WTC11 (cell line): Measurements from ENCODE around the gene IDH3A. TPM values are rescaled to one million over a fixed set of nuclear protein-coding genes. Genes with fewer than 3 reads are reported as not detected.

Experiments
- ATAC-seq: fragments of 200-7000 bp; cut with Tn5 transposase; 2 replicates; pipeline ENCODE4 v1.10.0; 2021; ENCODE audit warnings: mild to moderate bottlenecking, moderate library complexity
- CTCF ChIA-PET: fragments of 300-600 bp; sonication (Branson Sonifier 250); formaldehyde crosslinking; loops from one replicate; lab custom pipeline; 2021; ENCODE audit warnings: antibody characterized with exemption; lab: Charles Lee
- POLR2A ChIA-PET: fragments of 350-600 bp; sonication (Branson Sonifier 250); formaldehyde crosslinking; loops from one replicate; lab custom pipeline; 2021; ENCODE audit warnings: antibody characterized with exemption; lab: Charles Lee
- DNase-seq: peaks from one replicate; pipeline ENCODE4 v3.0.0; 2021; ENCODE audit warnings: low spot score
- H3K27ac Mint-ChIP-seq: 2 replicates; pipeline ENCODE4 v1.8.0; 2021; ENCODE audit warnings: mixed read lengths
- H3K27me3 Mint-ChIP-seq: 2 replicates; pipeline ENCODE4 v1.8.0; 2021; ENCODE audit warnings: low read depth, mild to moderate bottlenecking, moderate library complexity, mixed read lengths
- H3K36me3 Mint-ChIP-seq: 2 replicates; pipeline ENCODE4 v1.8.0; 2021; ENCODE audit warnings: mixed read lengths
- H3K4me1 Mint-ChIP-seq: 2 replicates; pipeline ENCODE4 v1.8.0; 2022; ENCODE audit warnings: mixed read lengths
- H3K4me3 Mint-ChIP-seq: 2 replicates; pipeline ENCODE4 v1.8.0; 2021; ENCODE audit warnings: mild to moderate bottlenecking, moderate library complexity, mixed read lengths
- H3K9me3 Mint-ChIP-seq: 2 replicates; pipeline ENCODE4 v1.8.0; 2021; ENCODE audit warnings: mixed read lengths
- NFATC4 ChIP-seq: fragments of 250-450 bp; sonication (Bioruptor Pico); IDR thresholded peaks from 2 replicates; pipeline ENCODE4 v1.9.0; 2021; ENCODE audit warnings: mild to moderate bottlenecking
- OVOL2 ChIP-seq: fragments of 250-450 bp; sonication (Bioruptor Pico); IDR thresholded peaks from 2 replicates; pipeline ENCODE4 v1.9.0; 2021; ENCODE audit warnings: mild to moderate bottlenecking, borderline replicate concordance
- PRRX2 ChIP-seq: fragments of 250-450 bp; sonication (Bioruptor Pico); IDR thresholded peaks from 2 replicates; pipeline ENCODE4 v1.8.0; 2021; ENCODE audit warnings: mild to moderate bottlenecking
- RELA ChIP-seq: sonication (generic); formaldehyde crosslinking; IDR thresholded peaks from 2 replicates; pipeline ENCODE4 v1.8.1; 2022; ENCODE audit warnings: missing genetic modification reagents, mild to moderate bottlenecking, borderline replicate concordance
- RORB ChIP-seq: fragments of 250-450 bp; sonication (Bioruptor Pico); IDR thresholded peaks from 2 replicates; pipeline ENCODE4 v1.9.0; 2021; ENCODE audit warnings: mild to moderate bottlenecking
- SMAD3 ChIP-seq: sonication (generic); formaldehyde crosslinking; IDR thresholded peaks from 2 replicates; pipeline ENCODE4 v1.8.0; 2022; ENCODE audit warnings: missing genetic modification reagents, mild to moderate bottlenecking, borderline replicate concordance
- SOX15 ChIP-seq: fragments of 250-450 bp; sonication (Bioruptor Pico); IDR thresholded peaks from 2 replicates; pipeline ENCODE4 v1.9.0; 2021; ENCODE audit warnings: mild to moderate bottlenecking
- ZNF121 ChIP-seq: sonication (generic); formaldehyde crosslinking; IDR thresholded peaks from 2 replicates; pipeline ENCODE4 v1.8.0; 2023; ENCODE audit warnings: missing genetic modification reagents
- ZNF138 ChIP-seq: sonication (generic); formaldehyde crosslinking; conservative IDR thresholded peaks from 2 replicates; pipeline ENCODE4 v1.8.1; 2022; ENCODE audit warnings: mild to moderate bottlenecking, moderate library complexity, missing genetic modification reagents
- ZNF263 ChIP-seq: sonication (generic); formaldehyde crosslinking; IDR thresholded peaks from 2 replicates; pipeline ENCODE4 v1.8.1; 2022; ENCODE audit warnings: low read depth, mild to moderate bottlenecking, moderate library complexity, missing genetic modification reagents
- total RNA-seq: library from RNA; stranded (reverse); gene quantifications from 3 replicates; pipeline ENCODE4 v1.2.3, GENCODE V29; 2021
- TF ChIP-seq, protein P1 (sequence below): sonication (generic); formaldehyde crosslinking; IDR thresholded peaks from 2 replicates; pipeline ENCODE4 v1.8.1; 2023; ENCODE audit warnings: mild to moderate bottlenecking, missing genetic modification reagents
- TF ChIP-seq, protein P2 (sequence below): fragments of 250-450 bp; sonication (Bioruptor Pico); IDR thresholded peaks from 2 replicates; pipeline ENCODE4 v1.8.0; 2021; ENCODE audit warnings: mild to moderate bottlenecking
- TF ChIP-seq, protein P3 (sequence below): sonication (generic); formaldehyde crosslinking; IDR thresholded peaks from 2 replicates; pipeline ENCODE4 v1.8.1; 2022; ENCODE audit warnings: mild to moderate bottlenecking, moderate library complexity, missing genetic modification reagents
- TF ChIP-seq, protein P4 (sequence below): sonication (generic); formaldehyde crosslinking; IDR thresholded peaks from 2 replicates; pipeline ENCODE4 v1.8.1; 2022; ENCODE audit warnings: low read depth, mild to moderate bottlenecking, moderate library complexity, missing genetic modification reagents, borderline replicate concordance
- TF ChIP-seq, protein P5 (sequence below): sonication (generic); formaldehyde crosslinking; IDR thresholded peaks from 2 replicates; pipeline ENCODE4 v1.8.1; 2023; ENCODE audit warnings: mild to moderate bottlenecking, moderate library complexity, missing genetic modification reagents
- TF ChIP-seq, protein P6 (sequence below): fragments of 200-600 bp; IDR thresholded peaks from 2 replicates; pipeline ENCODE4 v1.8.0; 2022; ENCODE audit warnings: antibody characterized with exemption

The IDH3A gene
- total RNA-seq, 1 experiment from 2014 or later, result 56.6 TPM

DNA sequence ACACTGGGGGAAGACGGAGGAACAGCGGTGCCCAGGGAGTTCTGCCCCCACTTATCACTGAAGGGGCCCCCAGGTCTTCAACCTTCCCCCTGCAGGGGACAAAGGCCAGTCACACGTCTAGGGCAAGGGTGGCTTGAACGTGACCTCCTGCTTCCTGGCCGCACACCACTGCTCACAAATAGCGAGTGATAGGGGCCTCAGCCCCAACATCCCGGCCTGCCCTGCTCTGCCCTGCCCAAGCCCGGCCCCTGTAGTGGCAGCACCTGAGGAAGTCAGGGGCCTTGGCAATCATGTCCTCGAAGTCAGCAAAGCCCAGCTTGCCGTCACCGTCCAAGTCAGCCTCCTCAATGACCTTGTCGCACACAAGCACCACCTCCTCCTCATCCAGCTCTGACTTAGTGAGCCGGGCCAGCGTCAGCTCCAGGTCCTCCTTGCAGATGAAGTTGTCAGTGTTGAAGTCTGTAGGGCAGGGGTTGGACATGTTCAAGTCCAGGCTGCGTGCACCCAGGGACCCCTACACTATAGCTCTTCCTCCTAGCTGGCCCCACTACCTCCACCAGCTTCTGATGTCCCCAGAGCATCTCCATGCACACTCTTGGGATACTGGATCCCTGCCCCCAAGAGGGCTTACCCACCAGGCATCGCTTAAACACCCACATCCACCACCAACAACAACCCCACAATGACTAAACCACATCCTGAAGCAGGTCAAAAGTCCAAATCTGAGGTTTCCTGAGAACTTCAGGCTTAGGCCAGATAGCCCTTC is 43.5 kb upstream of the IDH3A start (continued):
- TF ChIP-seq ZNF263 (CRISPR knock-in tag) (no peak), OVOL2 (no peak)

DNA sequence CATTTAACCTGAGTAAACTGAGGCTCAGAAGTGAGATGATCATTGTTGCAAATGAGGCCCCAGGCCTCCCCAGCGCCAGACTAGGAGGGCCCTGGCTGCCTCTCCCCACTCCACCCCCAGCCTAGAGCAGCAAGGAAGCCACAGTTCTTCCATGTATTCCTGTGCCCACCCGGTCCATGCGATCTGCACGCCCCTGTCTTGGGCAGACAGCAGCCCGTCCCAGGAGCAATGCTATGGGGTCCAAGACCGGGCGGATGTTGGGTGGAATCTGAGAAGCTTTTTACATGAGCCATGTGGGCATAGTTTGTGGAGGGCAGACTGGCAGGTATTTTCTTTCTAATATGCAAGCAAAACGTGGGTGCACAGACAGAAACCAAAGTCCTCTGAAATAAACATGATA is 41.7 kb upstream of the IDH3A start:
- Mint-ChIP-seq H3K4me3 (no peak overlapping the region), H3K36me3 (peaks cover 9% of the 10 kb centered on the region; the same call in 1 of the 2 replicates), H3K27ac (no peak overlapping the region), H3K9me3 (no peaks in the 10 kb centered on the region), H3K4me1 (peaks cover 3% of the 10 kb centered on the region; the same call in 1 of the 2 replicates), H3K27me3 (no peaks in the 10 kb centered on the region)
- ChIA-PET POLR2A (interaction anchor here (0.7 kb wide), 1 partner anchor 107 kb away, joined by 3 read pairs; no protein-coding TSS in a partner anchor), CTCF (interaction anchor here (0.7 to 4.5 kb wide), 33 partner anchors 10 to 203 kb away, joined by 3 to 91 read pairs (median 10); partner anchors contain the start of genes CIB2, IDH3A, SH2D7 and SKIC8)
- ATAC-seq (no peak), DNase-seq (no peak)
- TF ChIP-seq ZNF138 (no peak), RORB (CRISPR knock-in tag) (no peak), ZNF121 (CRISPR knock-in tag) (no peak), SMAD3 (CRISPR knock-in tag) (no peak), RELA (CRISPR knock-in tag) (no peak), ZNF263 (CRISPR knock-in tag) (no peak), OVOL2 (no peak), PRRX2 (no peak), NFATC4 (CRISPR knock-in tag) (no peak)
- TF ChIP-seq, protein P1, sequence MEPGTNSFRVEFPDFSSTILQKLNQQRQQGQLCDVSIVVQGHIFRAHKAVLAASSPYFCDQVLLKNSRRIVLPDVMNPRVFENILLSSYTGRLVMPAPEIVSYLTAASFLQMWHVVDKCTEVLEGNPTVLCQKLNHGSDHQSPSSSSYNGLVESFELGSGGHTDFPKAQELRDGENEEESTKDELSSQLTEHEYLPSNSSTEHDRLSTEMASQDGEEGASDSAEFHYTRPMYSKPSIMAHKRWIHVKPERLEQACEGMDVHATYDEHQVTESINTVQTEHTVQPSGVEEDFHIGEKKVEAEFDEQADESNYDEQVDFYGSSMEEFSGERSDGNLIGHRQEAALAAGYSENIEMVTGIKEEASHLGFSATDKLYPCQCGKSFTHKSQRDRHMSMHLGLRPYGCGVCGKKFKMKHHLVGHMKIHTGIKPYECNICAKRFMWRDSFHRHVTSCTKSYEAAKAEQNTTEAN (CRISPR knock-in tag), result no peak
- TF ChIP-seq, protein P2, sequence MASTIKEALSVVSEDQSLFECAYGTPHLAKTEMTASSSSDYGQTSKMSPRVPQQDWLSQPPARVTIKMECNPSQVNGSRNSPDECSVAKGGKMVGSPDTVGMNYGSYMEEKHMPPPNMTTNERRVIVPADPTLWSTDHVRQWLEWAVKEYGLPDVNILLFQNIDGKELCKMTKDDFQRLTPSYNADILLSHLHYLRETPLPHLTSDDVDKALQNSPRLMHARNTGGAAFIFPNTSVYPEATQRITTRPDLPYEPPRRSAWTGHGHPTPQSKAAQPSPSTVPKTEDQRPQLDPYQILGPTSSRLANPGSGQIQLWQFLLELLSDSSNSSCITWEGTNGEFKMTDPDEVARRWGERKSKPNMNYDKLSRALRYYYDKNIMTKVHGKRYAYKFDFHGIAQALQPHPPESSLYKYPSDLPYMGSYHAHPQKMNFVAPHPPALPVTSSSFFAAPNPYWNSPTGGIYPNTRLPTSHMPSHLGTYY, result no peak
- TF ChIP-seq, protein P3, sequence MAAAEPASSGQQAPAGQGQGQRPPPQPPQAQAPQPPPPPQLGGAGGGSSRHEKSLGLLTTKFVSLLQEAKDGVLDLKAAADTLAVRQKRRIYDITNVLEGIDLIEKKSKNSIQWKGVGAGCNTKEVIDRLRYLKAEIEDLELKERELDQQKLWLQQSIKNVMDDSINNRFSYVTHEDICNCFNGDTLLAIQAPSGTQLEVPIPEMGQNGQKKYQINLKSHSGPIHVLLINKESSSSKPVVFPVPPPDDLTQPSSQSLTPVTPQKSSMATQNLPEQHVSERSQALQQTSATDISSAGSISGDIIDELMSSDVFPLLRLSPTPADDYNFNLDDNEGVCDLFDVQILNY (CRISPR knock-in tag), result no peak
- TF ChIP-seq, protein P4, sequence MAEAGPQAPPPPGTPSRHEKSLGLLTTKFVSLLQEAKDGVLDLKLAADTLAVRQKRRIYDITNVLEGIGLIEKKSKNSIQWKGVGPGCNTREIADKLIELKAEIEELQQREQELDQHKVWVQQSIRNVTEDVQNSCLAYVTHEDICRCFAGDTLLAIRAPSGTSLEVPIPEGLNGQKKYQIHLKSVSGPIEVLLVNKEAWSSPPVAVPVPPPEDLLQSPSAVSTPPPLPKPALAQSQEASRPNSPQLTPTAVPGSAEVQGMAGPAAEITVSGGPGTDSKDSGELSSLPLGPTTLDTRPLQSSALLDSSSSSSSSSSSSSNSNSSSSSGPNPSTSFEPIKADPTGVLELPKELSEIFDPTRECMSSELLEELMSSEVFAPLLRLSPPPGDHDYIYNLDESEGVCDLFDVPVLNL (CRISPR knock-in tag), result no peak

DNA sequence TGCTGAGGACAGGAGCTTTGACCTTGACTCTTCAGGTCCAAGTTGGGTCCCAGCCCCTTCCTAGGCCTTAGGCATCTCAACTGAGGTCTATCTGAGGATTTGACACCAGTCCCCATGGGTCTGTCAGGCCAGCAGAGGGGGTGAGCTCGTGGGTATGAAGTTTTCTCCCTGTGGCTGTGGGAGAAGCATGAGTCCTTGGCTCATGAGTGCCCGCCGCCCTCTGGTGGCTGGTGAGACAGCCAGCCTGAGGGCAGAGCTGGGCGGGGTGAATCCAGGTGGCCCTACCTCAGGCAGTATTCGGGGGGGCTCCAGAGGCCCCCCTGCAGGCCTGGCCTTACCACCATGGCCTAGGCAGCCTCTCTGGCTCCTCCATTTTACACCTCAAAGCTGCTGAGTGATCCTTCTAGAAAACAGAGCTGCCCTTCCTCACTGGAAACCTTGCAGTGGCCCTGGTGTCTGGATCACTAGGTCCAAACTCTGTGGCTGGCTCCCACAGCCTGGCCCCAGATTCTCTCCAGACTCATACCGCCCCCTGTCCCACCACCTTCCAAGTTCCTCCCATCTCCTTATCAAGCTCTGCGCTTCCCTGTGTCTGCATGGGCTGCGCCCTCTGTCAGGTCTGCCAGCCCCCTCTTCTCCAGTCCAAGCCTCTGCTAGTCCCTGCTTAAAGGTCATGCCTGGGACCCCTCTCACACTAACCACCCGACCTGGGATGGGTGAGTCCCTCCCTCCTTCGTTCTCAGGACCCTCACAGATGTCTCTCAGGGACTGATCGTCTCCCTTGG is 40.7 kb upstream of the IDH3A start:
- DNase-seq (peak; percentile 81), ATAC-seq (peak; percentile 89)
- peaks cover 3% of the 10 kb centered on the region; the same call in 1 of the 2 replicates for H3K4me1 Mint-ChIP-seq
- H3K4me3 Mint-ChIP-seq, result no peak overlapping the region
- CTCF ChIA-PET, result interaction anchor here (0.6 to 4.5 kb wide), 77 partner anchors 9 to 457 kb away, joined by 3 to 91 read pairs (median 5); partner anchors contain the start of genes ACSBG1, CHRNA5, CIB2 and DNAJA4
- POLR2A ChIA-PET, result interaction anchor here (0.7 to 1.1 kb wide), 2 partner anchors 11 to 108 kb away, joined by 3 to 5 read pairs; no protein-coding TSS in a partner anchor
- no peaks in the 10 kb centered on the region for H3K9me3 Mint-ChIP-seq
- H3K27ac Mint-ChIP-seq, result no peak overlapping the region
- peaks cover 9% of the 10 kb centered on the region; the same call in 1 of the 2 replicates for H3K36me3 Mint-ChIP-seq
- H3K27me3 Mint-ChIP-seq, result no peaks in the 10 kb centered on the region
- TF ChIP-seq, protein P5, sequence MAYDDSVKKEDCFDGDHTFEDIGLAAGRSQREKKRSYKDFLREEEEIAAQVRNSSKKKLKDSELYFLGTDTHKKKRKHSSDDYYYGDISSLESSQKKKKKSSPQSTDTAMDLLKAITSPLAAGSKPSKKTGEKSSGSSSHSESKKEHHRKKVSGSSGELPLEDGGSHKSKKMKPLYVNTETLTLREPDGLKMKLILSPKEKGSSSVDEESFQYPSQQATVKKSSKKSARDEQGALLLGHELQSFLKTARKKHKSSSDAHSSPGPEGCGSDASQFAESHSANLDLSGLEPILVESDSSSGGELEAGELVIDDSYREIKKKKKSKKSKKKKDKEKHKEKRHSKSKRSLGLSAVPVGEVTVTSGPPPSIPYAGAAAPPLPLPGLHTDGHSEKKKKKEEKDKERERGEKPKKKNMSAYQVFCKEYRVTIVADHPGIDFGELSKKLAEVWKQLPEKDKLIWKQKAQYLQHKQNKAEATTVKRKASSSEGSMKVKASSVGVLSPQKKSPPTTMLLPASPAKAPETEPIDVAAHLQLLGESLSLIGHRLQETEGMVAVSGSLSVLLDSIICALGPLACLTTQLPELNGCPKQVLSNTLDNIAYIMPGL (CRISPR knock-in tag), result 0 out of 2 replicates have a peak, but pooled peaks have one; percentile 49
- TF ChIP-seq SOX15 (CRISPR knock-in tag), result no peak
- TF ChIP-seq, protein P1 (CRISPR knock-in tag), result no peak
- TF ChIP-seq, protein P6, sequence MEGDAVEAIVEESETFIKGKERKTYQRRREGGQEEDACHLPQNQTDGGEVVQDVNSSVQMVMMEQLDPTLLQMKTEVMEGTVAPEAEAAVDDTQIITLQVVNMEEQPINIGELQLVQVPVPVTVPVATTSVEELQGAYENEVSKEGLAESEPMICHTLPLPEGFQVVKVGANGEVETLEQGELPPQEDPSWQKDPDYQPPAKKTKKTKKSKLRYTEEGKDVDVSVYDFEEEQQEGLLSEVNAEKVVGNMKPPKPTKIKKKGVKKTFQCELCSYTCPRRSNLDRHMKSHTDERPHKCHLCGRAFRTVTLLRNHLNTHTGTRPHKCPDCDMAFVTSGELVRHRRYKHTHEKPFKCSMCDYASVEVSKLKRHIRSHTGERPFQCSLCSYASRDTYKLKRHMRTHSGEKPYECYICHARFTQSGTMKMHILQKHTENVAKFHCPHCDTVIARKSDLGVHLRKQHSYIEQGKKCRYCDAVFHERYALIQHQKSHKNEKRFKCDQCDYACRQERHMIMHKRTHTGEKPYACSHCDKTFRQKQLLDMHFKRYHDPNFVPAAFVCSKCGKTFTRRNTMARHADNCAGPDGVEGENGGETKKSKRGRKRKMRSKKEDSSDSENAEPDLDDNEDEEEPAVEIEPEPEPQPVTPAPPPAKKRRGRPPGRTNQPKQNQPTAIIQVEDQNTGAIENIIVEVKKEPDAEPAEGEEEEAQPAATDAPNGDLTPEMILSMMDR, result peak; percentile 61
